HEK293 (cell line): ENCODE results near the gene ZNF554.

Experiments
- CTCF ChIA-PET: fragments of 350-600 bp; formaldehyde crosslinking; extraction: SDS; loops from one replicate; lab custom pipeline; 2021; ENCODE audit warnings: antibody characterized with exemption; lab: Yijun Ruan, JAX
- POLR2A ChIA-PET: fragments of 300-600 bp; formaldehyde crosslinking; extraction: SDS; loops from one replicate; lab custom pipeline; 2020; ENCODE audit warnings: antibody characterized with exemption, inconsistent platforms; lab: Yijun Ruan, JAX
- H3K27ac ChIP-seq: fragments of 200-500 bp; sonication (Bioruptor generic); 2 replicates; pipeline ENCODE4 v1.5.1; 2014; ENCODE audit warnings: low read depth, low read length, control low read depth, inconsistent platforms; ENCODE audit errors: extremely low read depth
- H3K36me3 ChIP-seq, 2 experiments: fragments of 200-500 bp in 1 of 2; sonication (Bioruptor generic) in 1 of 2; 1 replicate in 1 of 2; 2 replicates in 1 of 2; pipeline ENCODE4 v1.5.1; 2014 to 2017; ENCODE audit warnings: inconsistent platforms in 2 of 2, low read length in 2 of 2; ENCODE audit not compliant: control insufficient read depth in 2 of 2, insufficient read depth in 1 of 2
- H3K4me1 ChIP-seq: fragments of 200-500 bp; sonication (Bioruptor generic); 2 replicates; pipeline ENCODE4 v1.5.1; 2014; ENCODE audit warnings: mild to moderate bottlenecking, low read length, inconsistent platforms; ENCODE audit not compliant: control insufficient read depth, insufficient read depth
- H3K4me3 ChIP-seq: 2 replicates; pipeline ENCODE4 v1.5.1; 2011; ENCODE audit warnings: low read depth, mild to moderate bottlenecking, control low read depth, low read length, moderate library complexity
- H3K9me3 ChIP-seq: fragments of 200-500 bp; sonication (Bioruptor generic); 2 replicates; pipeline ENCODE4 v1.5.1; 2014; ENCODE audit warnings: low read depth, low read length, inconsistent platforms; ENCODE audit not compliant: control insufficient read depth, insufficient read depth
- HOXA7 ChIP-seq: sonication (generic); formaldehyde crosslinking; IDR thresholded peaks from 2 replicates; pipeline ENCODE4 v1.8.1; 2022; ENCODE audit warnings: missing genetic modification reagents, borderline replicate concordance
- RBAK ChIP-seq: fragments of 450-650 bp; formaldehyde crosslinking; IDR thresholded peaks from 2 replicates; pipeline ENCODE4 v1.5.1; 2016; ENCODE audit warnings: missing biosample characterization, missing genetic modification characterization
- SCRT2 ChIP-seq: fragments of 450-650 bp; formaldehyde crosslinking; IDR thresholded peaks from 2 replicates; pipeline ENCODE4 v1.5.1; 2016; ENCODE audit warnings: missing biosample characterization, missing genetic modification characterization
- ZFP41 ChIP-seq: fragments of 450-650 bp; formaldehyde crosslinking; IDR thresholded peaks from 2 replicates; pipeline ENCODE4 v1.5.1; 2016; ENCODE audit warnings: missing biosample characterization, missing genetic modification characterization, borderline replicate concordance
- ZNF140 ChIP-seq: fragments of 450-650 bp; formaldehyde crosslinking; IDR thresholded peaks from 2 replicates; pipeline ENCODE4 v1.5.1; 2016; ENCODE audit warnings: missing biosample characterization, missing genetic modification characterization
- ZNF169 ChIP-seq: fragments of 450-650 bp; formaldehyde crosslinking; IDR thresholded peaks from 2 replicates; pipeline ENCODE4 v1.5.1; 2016; ENCODE audit warnings: missing biosample characterization, missing genetic modification characterization
- ZNF184 ChIP-seq: fragments of 450-650 bp; IDR thresholded peaks from 2 replicates; pipeline ENCODE4 v1.5.1; 2018; ENCODE audit warnings: missing biosample characterization, mild to moderate bottlenecking, missing genetic modification characterization
- ZNF24 ChIP-seq: fragments of 450-650 bp; formaldehyde crosslinking; IDR thresholded peaks from 2 replicates; pipeline ENCODE4 v1.5.1; 2016; ENCODE audit warnings: missing biosample characterization, missing genetic modification characterization
- ZNF292 ChIP-seq: fragments of 450-650 bp; formaldehyde crosslinking; IDR thresholded peaks from 2 replicates; pipeline ENCODE4 v1.5.1; 2016; ENCODE audit warnings: low read depth, missing biosample characterization, missing genetic modification characterization, borderline replicate concordance
- ZNF341 ChIP-seq: fragments of 450-650 bp; formaldehyde crosslinking; IDR thresholded peaks from 2 replicates; pipeline ENCODE4; 2016; ENCODE audit warnings: low read depth, missing biosample characterization, missing genetic modification characterization
- ZNF48 ChIP-seq: fragments of 450-650 bp; formaldehyde crosslinking; IDR thresholded peaks from 2 replicates; pipeline ENCODE4 v1.5.1; 2016; ENCODE audit warnings: missing biosample characterization, missing genetic modification characterization
- ZNF521 ChIP-seq: fragments of 450-650 bp; formaldehyde crosslinking; IDR thresholded peaks from 2 replicates; pipeline ENCODE4 v1.5.1; 2017; ENCODE audit warnings: missing biosample characterization, mild to moderate bottlenecking, missing genetic modification characterization
- ZNF530 ChIP-seq: fragments of 450-650 bp; formaldehyde crosslinking; IDR thresholded peaks from 2 replicates; pipeline ENCODE4 v1.5.1; 2016; ENCODE audit warnings: low read depth, missing biosample characterization, missing genetic modification characterization
- ZNF596 ChIP-seq: fragments of 450-650 bp; IDR thresholded peaks from 2 replicates; pipeline ENCODE4 v1.5.0; 2018; ENCODE audit warnings: missing biosample characterization, mild to moderate bottlenecking, missing genetic modification characterization, moderate library complexity
- TF ChIP-seq, protein P1 (sequence below): fragments of 450-650 bp; formaldehyde crosslinking; IDR thresholded peaks from 2 replicates; pipeline ENCODE4; 2016; ENCODE audit warnings: missing biosample characterization, missing genetic modification characterization
- TF ChIP-seq, protein P2 (sequence below): fragments of 450-650 bp; formaldehyde crosslinking; IDR thresholded peaks from 2 replicates; pipeline ENCODE4 v1.5.1; 2016; ENCODE audit warnings: missing biosample characterization, missing genetic modification characterization
- TF ChIP-seq, protein P3 (sequence below): fragments of 450-650 bp; formaldehyde crosslinking; IDR thresholded peaks from 2 replicates; pipeline ENCODE4 v1.5.0; 2017; ENCODE audit warnings: missing biosample characterization, missing genetic modification characterization, borderline replicate concordance
- TF ChIP-seq, protein P4 (sequence below): fragments of 450-650 bp; formaldehyde crosslinking; IDR thresholded peaks from 2 replicates; pipeline ENCODE4 v1.5.1; 2016; ENCODE audit warnings: missing biosample characterization, missing genetic modification characterization

Gene ZNF554

DNA sequence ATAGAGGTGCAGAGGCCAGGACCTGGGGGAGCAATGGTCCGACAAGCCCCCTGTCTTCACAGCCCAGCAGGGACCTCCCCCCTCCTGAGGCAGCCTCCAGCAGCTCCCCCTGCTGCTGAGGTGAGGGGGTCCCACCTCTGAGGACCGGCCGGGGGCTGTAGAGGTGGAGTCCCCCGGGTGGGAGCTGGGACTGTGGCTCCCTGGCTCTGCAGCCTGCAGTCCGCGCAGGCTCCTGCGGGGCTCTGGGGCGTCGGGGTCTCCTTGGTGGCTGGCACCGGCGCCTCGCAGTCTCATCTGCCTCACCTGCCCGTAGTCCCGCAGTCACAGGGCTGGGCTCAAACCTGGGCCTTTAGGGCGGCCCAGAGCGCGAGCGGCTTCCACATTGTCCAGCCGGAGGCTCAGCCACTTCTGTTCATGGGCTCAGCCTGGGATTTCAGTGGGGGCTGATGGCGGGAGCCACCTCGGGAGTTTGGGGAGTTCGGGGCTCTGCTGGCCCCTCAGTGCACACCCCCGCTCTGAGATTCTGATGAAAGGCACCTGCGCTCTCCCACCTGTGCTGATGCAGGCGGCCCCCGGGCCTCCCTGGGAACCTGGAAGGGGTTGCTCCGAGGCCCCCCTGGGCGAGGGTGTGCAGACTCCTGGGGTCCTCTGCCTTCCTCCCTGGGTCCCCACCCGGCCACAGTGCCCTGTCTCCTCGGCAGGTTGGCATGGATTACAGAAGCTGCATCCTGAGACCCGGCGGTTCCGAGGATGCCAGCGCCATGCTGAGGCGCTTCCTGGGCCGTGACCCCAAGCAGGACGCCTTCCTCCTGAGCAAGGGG lies 7.0 kb upstream of the ZNF554 start (continued):
- TF ChIP-seq, protein P1, sequence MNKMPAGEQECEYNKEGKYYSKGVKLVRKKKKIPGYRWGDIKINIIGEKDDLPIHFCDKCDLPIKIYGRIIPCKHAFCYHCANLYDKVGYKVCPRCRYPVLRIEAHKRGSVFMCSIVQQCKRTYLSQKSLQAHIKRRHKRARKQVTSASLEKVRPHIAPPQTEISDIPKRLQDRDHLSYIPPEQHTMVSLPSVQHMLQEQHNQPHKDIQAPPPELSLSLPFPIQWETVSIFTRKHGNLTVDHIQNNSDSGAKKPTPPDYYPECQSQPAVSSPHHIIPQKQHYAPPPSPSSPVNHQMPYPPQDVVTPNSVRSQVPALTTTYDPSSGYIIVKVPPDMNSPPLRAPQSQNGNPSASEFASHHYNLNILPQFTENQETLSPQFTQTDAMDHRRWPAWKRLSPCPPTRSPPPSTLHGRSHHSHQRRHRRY = no peak
- TF ChIP-seq ZNF596 = no peak
- no peak for TF ChIP-seq ZNF341 (tag by site-specific recombination)
- TF ChIP-seq ZNF140 (tag by site-specific recombination) = no peak
- TF ChIP-seq ZFP41 (tag by site-specific recombination) = no peak
- TF ChIP-seq ZNF48 (tag by site-specific recombination) = no peak
- TF ChIP-seq ZNF24 (tag by site-specific recombination) = no peak
- TF ChIP-seq ZNF169 (tag by site-specific recombination) = no peak
- no peak for TF ChIP-seq ZNF521 (tag by site-specific recombination)
- no peak for TF ChIP-seq HOXA7
- no peak for TF ChIP-seq ZNF530

DNA sequence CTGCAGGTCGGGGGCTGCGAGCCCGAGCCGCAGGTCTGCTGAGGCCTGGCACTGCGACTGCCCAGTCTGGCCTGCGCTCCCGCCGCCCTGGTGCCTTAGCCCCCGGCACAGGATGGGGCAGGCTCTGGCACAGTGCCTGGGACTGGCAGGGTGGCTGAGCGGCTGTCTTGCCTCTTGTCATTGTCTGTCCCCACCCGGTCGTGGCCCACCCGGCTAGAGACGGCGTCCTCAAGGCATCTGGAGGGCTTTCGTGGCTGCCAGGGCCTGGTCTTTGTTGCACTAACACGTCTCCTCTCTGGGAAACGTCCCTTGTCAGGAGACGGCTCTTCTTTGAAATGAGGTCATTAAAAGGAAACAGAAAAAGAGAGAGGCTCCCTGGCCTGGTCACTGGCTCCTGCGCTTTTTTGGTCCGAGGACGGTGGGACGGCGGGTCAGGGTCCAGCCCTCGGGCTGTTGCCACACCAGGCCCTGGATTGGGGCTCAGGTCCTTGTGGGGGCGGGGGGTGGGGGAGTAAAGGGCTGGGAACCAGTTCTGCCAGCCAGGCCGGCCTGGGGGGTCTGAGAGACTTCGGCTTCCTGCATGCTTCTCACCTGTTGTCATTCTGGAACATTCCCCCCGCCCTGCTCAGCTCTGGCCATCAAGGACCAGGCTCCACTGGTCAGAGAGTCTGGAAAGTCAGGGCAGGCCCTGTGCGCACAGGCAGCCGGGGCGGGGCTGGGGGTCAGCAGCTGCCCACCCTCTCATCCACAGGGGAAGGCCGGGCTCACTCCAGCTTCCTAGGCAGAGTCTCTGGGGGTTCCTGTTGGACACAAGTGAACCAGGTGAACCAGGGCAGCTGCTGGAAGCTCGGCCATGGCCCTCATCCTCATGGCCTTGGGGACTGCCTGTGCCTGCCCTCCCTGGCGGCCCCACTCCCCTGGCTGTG lies 6.2 kb upstream of the ZNF554 start:
- no peaks in the 10 kb centered on the region for H3K9me3 ChIP-seq
- ChIA-PET CTCF (no interaction called here), POLR2A (no interaction called here)
- H3K4me1 ChIP-seq = no peaks in the 10 kb centered on the region
- no peak overlapping the region for H3K4me3 ChIP-seq
- peaks cover 0 to 60% of the 10 kb centered on the region in 2 experiments; a peak in 1 of 3 replicates for H3K36me3 ChIP-seq
- H3K27ac ChIP-seq = no peak overlapping the region
- TF ChIP-seq RBAK (tag by site-specific recombination) (no peak), SCRT2 (tag by site-specific recombination) (0 out of 2 replicates have a peak, but pooled peaks have one; percentile 31), ZNF292 (tag by site-specific recombination) (no peak), ZNF184 (tag by site-specific recombination) (no peak)
- TF ChIP-seq, protein P2, sequence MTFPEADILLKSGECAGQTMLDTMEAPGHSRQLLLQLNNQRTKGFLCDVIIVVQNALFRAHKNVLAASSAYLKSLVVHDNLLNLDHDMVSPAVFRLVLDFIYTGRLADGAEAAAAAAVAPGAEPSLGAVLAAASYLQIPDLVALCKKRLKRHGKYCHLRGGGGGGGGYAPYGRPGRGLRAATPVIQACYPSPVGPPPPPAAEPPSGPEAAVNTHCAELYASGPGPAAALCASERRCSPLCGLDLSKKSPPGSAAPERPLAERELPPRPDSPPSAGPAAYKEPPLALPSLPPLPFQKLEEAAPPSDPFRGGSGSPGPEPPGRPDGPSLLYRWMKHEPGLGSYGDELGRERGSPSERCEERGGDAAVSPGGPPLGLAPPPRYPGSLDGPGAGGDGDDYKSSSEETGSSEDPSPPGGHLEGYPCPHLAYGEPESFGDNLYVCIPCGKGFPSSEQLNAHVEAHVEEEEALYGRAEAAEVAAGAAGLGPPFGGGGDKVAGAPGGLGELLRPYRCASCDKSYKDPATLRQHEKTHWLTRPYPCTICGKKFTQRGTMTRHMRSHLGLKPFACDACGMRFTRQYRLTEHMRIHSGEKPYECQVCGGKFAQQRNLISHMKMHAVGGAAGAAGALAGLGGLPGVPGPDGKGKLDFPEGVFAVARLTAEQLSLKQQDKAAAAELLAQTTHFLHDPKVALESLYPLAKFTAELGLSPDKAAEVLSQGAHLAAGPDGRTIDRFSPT = 0 out of 2 replicates have a peak, but pooled peaks have one; percentile 53
- TF ChIP-seq, protein P3, sequence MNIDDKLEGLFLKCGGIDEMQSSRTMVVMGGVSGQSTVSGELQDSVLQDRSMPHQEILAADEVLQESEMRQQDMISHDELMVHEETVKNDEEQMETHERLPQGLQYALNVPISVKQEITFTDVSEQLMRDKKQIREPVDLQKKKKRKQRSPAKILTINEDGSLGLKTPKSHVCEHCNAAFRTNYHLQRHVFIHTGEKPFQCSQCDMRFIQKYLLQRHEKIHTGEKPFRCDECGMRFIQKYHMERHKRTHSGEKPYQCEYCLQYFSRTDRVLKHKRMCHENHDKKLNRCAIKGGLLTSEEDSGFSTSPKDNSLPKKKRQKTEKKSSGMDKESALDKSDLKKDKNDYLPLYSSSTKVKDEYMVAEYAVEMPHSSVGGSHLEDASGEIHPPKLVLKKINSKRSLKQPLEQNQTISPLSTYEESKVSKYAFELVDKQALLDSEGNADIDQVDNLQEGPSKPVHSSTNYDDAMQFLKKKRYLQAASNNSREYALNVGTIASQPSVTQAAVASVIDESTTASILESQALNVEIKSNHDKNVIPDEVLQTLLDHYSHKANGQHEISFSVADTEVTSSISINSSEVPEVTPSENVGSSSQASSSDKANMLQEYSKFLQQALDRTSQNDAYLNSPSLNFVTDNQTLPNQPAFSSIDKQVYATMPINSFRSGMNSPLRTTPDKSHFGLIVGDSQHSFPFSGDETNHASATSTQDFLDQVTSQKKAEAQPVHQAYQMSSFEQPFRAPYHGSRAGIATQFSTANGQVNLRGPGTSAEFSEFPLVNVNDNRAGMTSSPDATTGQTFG (tag by site-specific recombination) = no peak
- TF ChIP-seq, protein P4, sequence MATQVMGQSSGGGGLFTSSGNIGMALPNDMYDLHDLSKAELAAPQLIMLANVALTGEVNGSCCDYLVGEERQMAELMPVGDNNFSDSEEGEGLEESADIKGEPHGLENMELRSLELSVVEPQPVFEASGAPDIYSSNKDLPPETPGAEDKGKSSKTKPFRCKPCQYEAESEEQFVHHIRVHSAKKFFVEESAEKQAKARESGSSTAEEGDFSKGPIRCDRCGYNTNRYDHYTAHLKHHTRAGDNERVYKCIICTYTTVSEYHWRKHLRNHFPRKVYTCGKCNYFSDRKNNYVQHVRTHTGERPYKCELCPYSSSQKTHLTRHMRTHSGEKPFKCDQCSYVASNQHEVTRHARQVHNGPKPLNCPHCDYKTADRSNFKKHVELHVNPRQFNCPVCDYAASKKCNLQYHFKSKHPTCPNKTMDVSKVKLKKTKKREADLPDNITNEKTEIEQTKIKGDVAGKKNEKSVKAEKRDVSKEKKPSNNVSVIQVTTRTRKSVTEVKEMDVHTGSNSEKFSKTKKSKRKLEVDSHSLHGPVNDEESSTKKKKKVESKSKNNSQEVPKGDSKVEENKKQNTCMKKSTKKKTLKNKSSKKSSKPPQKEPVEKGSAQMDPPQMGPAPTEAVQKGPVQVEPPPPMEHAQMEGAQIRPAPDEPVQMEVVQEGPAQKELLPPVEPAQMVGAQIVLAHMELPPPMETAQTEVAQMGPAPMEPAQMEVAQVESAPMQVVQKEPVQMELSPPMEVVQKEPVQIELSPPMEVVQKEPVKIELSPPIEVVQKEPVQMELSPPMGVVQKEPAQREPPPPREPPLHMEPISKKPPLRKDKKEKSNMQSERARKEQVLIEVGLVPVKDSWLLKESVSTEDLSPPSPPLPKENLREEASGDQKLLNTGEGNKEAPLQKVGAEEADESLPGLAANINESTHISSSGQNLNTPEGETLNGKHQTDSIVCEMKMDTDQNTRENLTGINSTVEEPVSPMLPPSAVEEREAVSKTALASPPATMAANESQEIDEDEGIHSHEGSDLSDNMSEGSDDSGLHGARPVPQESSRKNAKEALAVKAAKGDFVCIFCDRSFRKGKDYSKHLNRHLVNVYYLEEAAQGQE (tag by site-specific recombination) = no peak
